ENCODE data around the gene PLOD2.

PLOD2 gene

GRCh38 chr3:146145642-146146041 is 15.3 kb downstream of the PLOD2 start:
- H3K79me2 ChIP-seq (ENCODE audit: insufficient read depth, low read length) = no peaks in the 10 kb centered on the region
- TF ChIP-seq EZH2phosphoT487 (IDR thresholded peaks at IDR 0.05; ENCODE audit: borderline replicate concordance) (no peak), CTCF (conservative IDR thresholded peaks at IDR 0.05; ENCODE audit: low read length) (no peak)
- H4K20me1 ChIP-seq (ENCODE audit: insufficient read depth, low read length, poor library complexity, severe bottlenecking) = no peaks in the 10 kb centered on the region

DNA sequence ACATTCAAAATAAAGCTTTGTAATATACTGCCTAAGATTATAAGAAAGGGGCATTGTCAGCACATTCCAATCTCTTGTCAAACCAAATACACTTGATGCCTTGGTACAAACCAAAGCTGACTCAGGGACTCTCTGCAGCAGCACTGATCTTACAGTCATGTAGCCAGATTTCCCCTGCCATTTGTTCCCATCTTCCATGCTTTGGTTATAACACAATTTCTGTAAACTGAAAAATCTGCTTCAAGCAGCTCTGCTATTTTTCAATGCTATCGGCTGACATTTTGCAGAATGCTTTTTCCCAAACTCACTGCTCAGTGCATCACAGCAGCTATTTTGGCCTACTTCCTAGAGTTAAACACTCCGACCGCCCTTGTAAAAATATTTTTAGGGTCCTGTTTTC is 18.2 kb downstream of the PLOD2 start:
- Histone ChIP-seq H3K4me3 (ENCODE audit: low read length, poor library complexity, severe bottlenecking) (no peak overlapping the region), H3K4me1 (ENCODE audit: insufficient read depth, low read length, poor library complexity, severe bottlenecking) (no peaks in the 10 kb centered on the region), H3K27me3 (ENCODE audit: insufficient read depth, low read length, poor library complexity, severe bottlenecking) (no peaks in the 10 kb centered on the region)

More at GRCh38 chr3:146145642-146146041, 15.3 kb downstream of the PLOD2 start:
- H3K27me3 ChIP-seq (ENCODE audit: insufficient read depth, low read length, poor library complexity, severe bottlenecking) = no peaks in the 10 kb centered on the region
- H3F3A ChIP-seq (ENCODE audit: low read depth) = no peaks in the 10 kb centered on the region
- H3K4me3 ChIP-seq (ENCODE audit: low read length, poor library complexity, severe bottlenecking) = no peak overlapping the region
- H3K9me3 ChIP-seq (ENCODE audit: insufficient read depth, low read depth, low read length) = no peaks in the 10 kb centered on the region
- no peak overlapping the region for H2AFZ ChIP-seq (ENCODE audit: low read length)
- no peaks in the 10 kb centered on the region for H3K36me3 ChIP-seq (ENCODE audit: insufficient read depth, low read length)
- H3K4me1 ChIP-seq (ENCODE audit: insufficient read depth, low read length, poor library complexity, severe bottlenecking) = no peaks in the 10 kb centered on the region
- no peak overlapping the region for H3K4me2 ChIP-seq (ENCODE audit: low read depth, low read length, poor library complexity, severe bottlenecking)
- no peaks in the 10 kb centered on the region for H3K9me2 ChIP-seq (replicated peaks; ENCODE audit: low read depth, low read length)
- H3K9ac ChIP-seq (ENCODE audit: low read depth, low read length, poor library complexity, severe bottlenecking) = no peak overlapping the region

DNA sequence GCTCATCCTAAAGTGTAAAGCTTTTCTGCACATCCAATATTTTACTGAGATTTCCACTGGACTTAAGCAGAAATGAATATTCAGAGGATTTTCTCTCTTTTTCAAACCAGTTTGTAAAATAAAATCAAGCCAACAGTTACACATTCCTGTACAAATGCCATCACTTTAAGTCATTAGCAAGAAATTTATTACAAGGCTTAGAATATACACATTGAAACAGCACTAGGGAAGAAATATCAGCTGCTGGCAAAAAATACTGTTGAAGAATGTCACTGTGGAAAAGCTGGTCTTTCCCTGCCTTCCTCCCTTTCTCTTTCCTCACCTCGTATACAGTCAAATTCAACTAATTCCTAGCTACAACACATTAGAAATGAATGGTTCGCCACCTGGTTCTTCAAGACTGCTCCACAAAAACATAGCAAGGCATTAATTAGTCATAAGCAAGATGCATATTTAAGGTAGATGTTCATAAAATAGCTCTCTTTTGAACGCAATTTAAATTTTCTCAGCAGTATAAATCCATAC is 21.3 kb downstream of the PLOD2 start:
- Histone ChIP-seq H3K36me3 (ENCODE audit: insufficient read depth, low read length) (no peaks in the 10 kb centered on the region), H3K79me2 (ENCODE audit: insufficient read depth, low read length) (no peaks in the 10 kb centered on the region), H4K20me1 (ENCODE audit: insufficient read depth, low read length, poor library complexity, severe bottlenecking) (no peaks in the 10 kb centered on the region), H3K4me3 (ENCODE audit: low read length, poor library complexity, severe bottlenecking) (no peak overlapping the region), H3K9me3 (ENCODE audit: insufficient read depth, low read depth, low read length) (no peaks in the 10 kb centered on the region), H3F3A (ENCODE audit: low read depth) (no peaks in the 10 kb centered on the region), H3K9ac (ENCODE audit: low read depth, low read length, poor library complexity, severe bottlenecking) (no peak overlapping the region), H3K4me2 (ENCODE audit: low read depth, low read length, poor library complexity, severe bottlenecking) (no peak overlapping the region), H3K27me3 (ENCODE audit: insufficient read depth, low read length, poor library complexity, severe bottlenecking) (no peaks in the 10 kb centered on the region), H2AFZ (ENCODE audit: low read length) (no peak overlapping the region), H3K4me1 (ENCODE audit: insufficient read depth, low read length, poor library complexity, severe bottlenecking) (no peaks in the 10 kb centered on the region), H3K9me2 (replicated peaks; ENCODE audit: low read depth, low read length) (no peaks in the 10 kb centered on the region)
- TF ChIP-seq EZH2phosphoT487 (IDR thresholded peaks at IDR 0.05; ENCODE audit: borderline replicate concordance) (no peak), CTCF (conservative IDR thresholded peaks at IDR 0.05; ENCODE audit: low read length) (no peak)

More for the DNA sequence above, 18.2 kb downstream of the PLOD2 start:
- Histone ChIP-seq H3K9ac (ENCODE audit: low read depth, low read length, poor library complexity, severe bottlenecking) (no peak overlapping the region), H3F3A (ENCODE audit: low read depth) (no peaks in the 10 kb centered on the region), H3K9me3 (ENCODE audit: insufficient read depth, low read depth, low read length) (no peaks in the 10 kb centered on the region), H3K36me3 (ENCODE audit: insufficient read depth, low read length) (no peaks in the 10 kb centered on the region), H3K9me2 (replicated peaks; ENCODE audit: low read depth, low read length) (no peaks in the 10 kb centered on the region), H3K79me2 (ENCODE audit: insufficient read depth, low read length) (no peaks in the 10 kb centered on the region), H3K4me2 (ENCODE audit: low read depth, low read length, poor library complexity, severe bottlenecking) (no peak overlapping the region), H2AFZ (ENCODE audit: low read length) (no peak overlapping the region), H4K20me1 (ENCODE audit: insufficient read depth, low read length, poor library complexity, severe bottlenecking) (no peaks in the 10 kb centered on the region)
- no peak for TF ChIP-seq CTCF (conservative IDR thresholded peaks at IDR 0.05; ENCODE audit: low read length)
